Thyroid gland (tissue), 4 donors: ENCODE measurements around the gene INAFM2. TPM values are rescaled to one million over a fixed set of nuclear protein-coding genes. Genes with fewer than 3 reads are reported as not detected.

Source experiments
- DNase-seq, 2 donors: peaks; one replicate each; pipeline ENCODE4 v3.0.0-alpha.2; 2019
- H3K27ac ChIP-seq, 3 donors: fragments of 200-600 bp; sonication (generic); 1 replicate in 2 of 3; 2 replicates in 1 of 3; pipeline ENCODE4 v1.5.1; 2016 to 2019; ENCODE audit warnings: mild to moderate bottlenecking in 1 of 3, moderate library complexity in 1 of 3
- H3K27me3 ChIP-seq: fragments of 200-600 bp; sonication (generic); one replicate; pipeline ENCODE4 v1.5.1; 2019
- H3K36me3 ChIP-seq, 2 donors: fragments of 200-600 bp; sonication (generic); one replicate each; pipeline ENCODE4 v1.5.1; 2016 to 2019
- H3K4me1 ChIP-seq, 2 donors: fragments of 200-600 bp; sonication (generic); one replicate each; pipeline ENCODE4 v1.5.1; 2017 to 2019
- H3K4me3 ChIP-seq, 3 donors: fragments of 200-600 bp; sonication (generic); replicated peaks in 1 of 3; 1 replicate in 2 of 3; 2 replicates in 1 of 3; pipeline ENCODE4 v1.5.1; 2016; ENCODE audit warnings: mild to moderate bottlenecking in 1 of 3
- H3K9me3 ChIP-seq: fragments of 200-600 bp; sonication (generic); one replicate; pipeline ENCODE4 v1.5.1; 2017
- POLR2A ChIP-seq, 2 donors: fragments of 450-650 bp; IDR thresholded peaks; one replicate each; pipeline ENCODE4 v1.6.1; 2017; ENCODE audit warnings: antibody characterized with exemption in 2 of 2, mild to moderate bottlenecking in 2 of 2, moderate library complexity in 1 of 2
- WGBS, 2 donors: methylation state at CpG; one replicate each; pipeline ENCODE4 v1.1.5; 2017; 5-methylcytosine and 5-hydroxymethylcytosine counted together
- intact Hi-C: fragments of 100-400 bp; cut with DNase I; formaldehyde crosslinking; loops from one replicate; pipeline ENCODE4 v1.15.1; 2023
- total RNA-seq, 4 donors: library from RNA; depleted of rRNA; stranded (reverse); fragments of >200 nt; gene quantifications; one replicate each; pipeline ENCODE4 v1.2.3, GENCODE V29; 2016
- TF ChIP-seq, protein P1 (sequence below), 6 experiments: fragments of 200-600 bp in 3 of 6; fragments of 450-650 bp in 3 of 6; sonication (generic) in 3 of 6; IDR thresholded peaks; one replicate each; pipeline ENCODE4 v1.5.1; 2016 to 2019; ENCODE audit warnings: antibody characterized with exemption in 6 of 6, mild to moderate bottlenecking in 2 of 6, inconsistent platforms in 1 of 6, moderate library complexity in 1 of 6

Gene INAFM2
- total RNA-seq, 4 donors from 2014 or later = 47.5 to 86.9 (median 63.8) TPM

DNA sequence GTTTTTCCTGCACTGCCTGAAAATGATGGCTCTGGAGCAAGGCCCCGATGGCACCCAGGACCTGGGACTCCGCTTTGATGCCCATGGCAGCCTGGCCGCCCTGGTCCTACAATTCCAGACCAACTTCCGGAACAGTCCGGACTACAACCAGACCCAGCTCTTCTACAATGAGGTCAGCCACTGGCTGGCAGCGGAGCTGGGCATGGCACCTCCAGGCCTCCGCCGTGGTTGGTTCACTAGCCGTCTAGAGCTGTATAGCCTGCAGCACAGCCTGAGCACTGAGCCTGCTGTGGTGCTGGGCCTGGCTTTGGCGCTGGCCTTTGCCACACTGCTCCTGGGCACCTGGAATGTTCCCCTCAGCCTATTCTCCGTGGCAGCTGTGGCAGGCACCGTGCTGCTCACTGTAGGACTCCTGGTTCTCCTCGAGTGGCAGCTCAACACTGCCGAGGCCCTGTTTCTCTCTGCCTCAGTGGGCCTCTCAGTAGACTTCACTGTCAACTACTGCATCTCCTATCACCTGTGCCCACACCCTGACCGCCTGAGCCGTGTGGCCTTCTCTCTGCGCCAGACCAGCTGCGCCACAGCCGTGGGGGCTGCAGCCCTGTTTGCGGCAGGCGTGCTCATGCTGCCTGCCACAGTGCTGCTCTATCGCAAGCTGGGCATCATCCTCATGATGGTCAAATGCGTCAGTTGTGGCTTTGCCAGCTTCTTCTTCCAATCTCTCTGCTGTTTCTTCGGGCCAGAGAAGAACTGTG is 45.4 kb downstream of the INAFM2 start:
- peaks cover 26 to 46% of the 10 kb centered on the region in 2 donors for H3K4me1 ChIP-seq
- no peaks in the 10 kb centered on the region for H3K9me3 ChIP-seq
- peak in 1 of 2 donors; percentile 22 for DNase-seq
- H3K27ac ChIP-seq = peak overlapping the region in 2 of 3 donors; percentile 10 to 64
- H3K27me3 ChIP-seq = no peaks in the 10 kb centered on the region
- intact Hi-C loops = loop anchor here (5.0 to 10.0 kb wide), 2 partner anchors 47 to 56 kb away; partner anchors contain the start of gene INAFM2
- 97 to 98% methylated on average over 16 to 21 of the region's 24 CpGs for WGBS, 2 donors
- H3K36me3 ChIP-seq = no peaks in the 10 kb centered on the region
- H3K4me3 ChIP-seq = no peak overlapping the region
- TF ChIP-seq POLR2A (IDR thresholded peaks at IDR 0.05) = no peak
- TF ChIP-seq, protein P1, sequence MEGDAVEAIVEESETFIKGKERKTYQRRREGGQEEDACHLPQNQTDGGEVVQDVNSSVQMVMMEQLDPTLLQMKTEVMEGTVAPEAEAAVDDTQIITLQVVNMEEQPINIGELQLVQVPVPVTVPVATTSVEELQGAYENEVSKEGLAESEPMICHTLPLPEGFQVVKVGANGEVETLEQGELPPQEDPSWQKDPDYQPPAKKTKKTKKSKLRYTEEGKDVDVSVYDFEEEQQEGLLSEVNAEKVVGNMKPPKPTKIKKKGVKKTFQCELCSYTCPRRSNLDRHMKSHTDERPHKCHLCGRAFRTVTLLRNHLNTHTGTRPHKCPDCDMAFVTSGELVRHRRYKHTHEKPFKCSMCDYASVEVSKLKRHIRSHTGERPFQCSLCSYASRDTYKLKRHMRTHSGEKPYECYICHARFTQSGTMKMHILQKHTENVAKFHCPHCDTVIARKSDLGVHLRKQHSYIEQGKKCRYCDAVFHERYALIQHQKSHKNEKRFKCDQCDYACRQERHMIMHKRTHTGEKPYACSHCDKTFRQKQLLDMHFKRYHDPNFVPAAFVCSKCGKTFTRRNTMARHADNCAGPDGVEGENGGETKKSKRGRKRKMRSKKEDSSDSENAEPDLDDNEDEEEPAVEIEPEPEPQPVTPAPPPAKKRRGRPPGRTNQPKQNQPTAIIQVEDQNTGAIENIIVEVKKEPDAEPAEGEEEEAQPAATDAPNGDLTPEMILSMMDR (IDR thresholded peaks at IDR 0.05) = no peak

GRCh38 chr15:40369474-40369869 is 46.0 kb downstream of the INAFM2 start:
- WGBS, 2 donors = 84 to 92% methylated on average over 6 to 8 of the region's 10 CpGs
- intact Hi-C loops = loop anchor here (5.0 to 10.0 kb wide), 2 partner anchors 47 to 55 kb away; partner anchors contain the start of gene INAFM2
- no peak overlapping the region for H3K4me3 ChIP-seq
- H3K4me1 ChIP-seq = peaks cover 26 to 52% of the 10 kb centered on the region in 2 donors
- no peaks in the 10 kb centered on the region for H3K9me3 ChIP-seq
- H3K27me3 ChIP-seq = no peaks in the 10 kb centered on the region
- no peaks in the 10 kb centered on the region for H3K36me3 ChIP-seq
- peak overlapping the region in 1 of 3 donors; percentile 64 for H3K27ac ChIP-seq
- no peak for DNase-seq
- no peak for TF ChIP-seq POLR2A (IDR thresholded peaks at IDR 0.05)
- TF ChIP-seq, protein P1 (IDR thresholded peaks at IDR 0.05) = no peak

- Histone ChIP-seq H3K36me3 (no peaks in the 10 kb centered on the region), H3K9me3 (no peaks in the 10 kb centered on the region), H3K27me3 (no peaks in the 10 kb centered on the region), H3K4me3 (no peak overlapping the region), H3K27ac (peak overlapping the region in 1 of 3 donors; percentile 77), H3K4me1 (peaks cover 30 to 57% of the 10 kb centered on the region in 2 donors)
- WGBS, 2 donors = 89% methylated on average over 12 of the region's 13 CpGs; no CpG with 5 or more reads in 1 of the 2 donors
- intact Hi-C loops = loop anchor here (5.0 to 10.0 kb wide), 2 partner anchors 48 to 55 kb away; partner anchors contain the start of gene INAFM2
- TF ChIP-seq, protein P1 (IDR thresholded peaks at IDR 0.05) = no peak
- no peak for TF ChIP-seq POLR2A (IDR thresholded peaks at IDR 0.05)
- DNase-seq = no peak
Observed at GRCh38 chr15:40369971-40370370, 46.5 kb downstream of the INAFM2 start.

DNA sequence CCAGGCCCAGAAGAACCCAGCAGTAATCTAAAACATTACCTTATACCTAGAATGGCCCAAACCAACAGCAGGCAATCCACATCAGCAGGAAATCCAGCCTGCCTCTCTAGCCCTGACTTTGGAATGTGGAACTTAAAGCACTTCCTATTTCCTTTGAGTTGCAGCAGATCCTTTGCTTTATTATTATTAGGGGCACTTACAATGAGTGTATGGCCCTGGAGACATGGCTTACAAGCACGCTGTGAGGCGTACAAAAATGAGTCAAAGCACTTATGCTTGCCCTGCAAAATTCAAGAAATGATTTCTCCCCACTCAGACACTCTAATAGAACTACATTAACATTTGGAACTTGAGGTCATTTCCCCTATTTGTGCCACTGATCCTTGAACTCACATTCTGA is 49.5 kb downstream of the INAFM2 start:
- peak in 1 of 2 donors; percentile 27 for DNase-seq
- Histone ChIP-seq H3K9me3 (no peaks in the 10 kb centered on the region), H3K4me3 (no peak overlapping the region), H3K4me1 (peaks cover 37 to 72% of the 10 kb centered on the region in 2 donors), H3K27me3 (no peaks in the 10 kb centered on the region), H3K36me3 (no peaks in the 10 kb centered on the region), H3K27ac (peak overlapping the region; percentile 71 to 92 (median 77))
- 20 to 27% methylated on average over 2 of the region's 2 CpGs for WGBS, 2 donors
- TF ChIP-seq, protein P1 (IDR thresholded peaks at IDR 0.05) = no peak
- peak in 1 of 2 donors; percentile 41 for TF ChIP-seq POLR2A (IDR thresholded peaks at IDR 0.05)
- intact Hi-C loops = no loop called here

Other genes with a start within 250 kb of the INAFM2 start
- 10 to 100 TPM; 31.9 to 49.3 (median 37.2) TPM for gene BMF, start 214.8 kb upstream of the INAFM2 start, total RNA-seq
- 1 to 10 TPM in 2 of 4 donors, under 1 TPM in 2; 0.20 to 3.7 (median 1.4) TPM for gene BUB1B, start 162.6 kb upstream of the INAFM2 start, total RNA-seq
- 10 to 100 TPM; 33.9 to 63.4 (median 43.9) TPM for gene PAK6, start 84.6 kb upstream of the INAFM2 start, total RNA-seq
- 1 to 10 TPM in 1 of 4 donors, not detected in 3; 2.1 TPM for gene ANKRD63, start 40.6 kb upstream of the INAFM2 start, total RNA-seq
- gene PLCB2, start 15.8 kb upstream of the INAFM2 start, total RNA-seq = 1 to 10 TPM; 1.7 to 7.2 (median 4.1) TPM
- 100 to 1,000 TPM in 2 of 4 donors, 10 to 100 TPM in 2; 54.2 to 126 (median 97.5) TPM for gene CCDC9B, start 17.2 kb downstream of the INAFM2 start, total RNA-seq
- gene PHGR1, start 27.3 kb downstream of the INAFM2 start, total RNA-seq = not detected
- 1 to 10 TPM in 3 of 4 donors, under 1 TPM in 1; 0.81 to 5.9 (median 3.6) TPM for gene DISP2, start 34.5 kb downstream of the INAFM2 start, total RNA-seq
- 100 to 1,000 TPM; 216 to 342 (median 251) TPM for gene KNSTRN, start 59.0 kb downstream of the INAFM2 start, total RNA-seq
- 100 to 1,000 TPM; 393 to 723 (median 539) TPM for gene IVD, start 82.1 kb downstream of the INAFM2 start, total RNA-seq
- gene BAHD1, start 117.3 kb downstream of the INAFM2 start, total RNA-seq = 10 to 100 TPM; 20.0 to 50.4 (median 35.1) TPM
- gene CHST14, start 147.3 kb downstream of the INAFM2 start, total RNA-seq = 10 to 100 TPM; 15.7 to 22.6 (median 20.1) TPM
- 10 to 100 TPM; 36.8 to 49.0 (median 43.7) TPM for gene CCDC32, start 241.3 kb downstream of the INAFM2 start, total RNA-seq
- 10 to 100 TPM in 1 of 4 donors, 1 to 10 TPM in 3; 5.8 to 10.1 (median 7.1) TPM for gene RPUSD2, start 245.6 kb downstream of the INAFM2 start, total RNA-seq